Body of pancreas (tissue), 4 donors: Measurements from ENCODE around the gene CHN2. TPM values are rescaled to one million over a fixed set of nuclear protein-coding genes. Genes with fewer than 3 reads are reported as not detected.

ENCODE experiments used
- ATAC-seq: fragments of 150-250 bp; one replicate; pipeline ENCODE4 v1.9.1; 2016
- DNase-seq, 4 donors: peaks; one replicate each; pipeline ENCODE4 v3.0.0-alpha.2; 2019
- H3K27ac ChIP-seq, 4 donors: fragments of 200-600 bp; sonication (generic); 1 replicate in 3 of 4; 2 replicates in 1 of 4; pipeline versions ENCODE4 v1.5.1 to v1.6.1; 2016 to 2019; ENCODE audit warnings: mild to moderate bottlenecking in 1 of 4, mixed read lengths in 1 of 4, moderate library complexity in 1 of 4
- H3K27me3 ChIP-seq, 2 donors: fragments of 200-600 bp; sonication (generic); one replicate each; pipeline ENCODE4 v1.6.0; 2016; ENCODE audit warnings: mild to moderate bottlenecking in 1 of 2
- H3K36me3 ChIP-seq, 2 donors: fragments of 200-600 bp; sonication (generic); replicated peaks in 1 of 2; 2 replicates each; pipeline ENCODE4 v1.5.1; 2016; ENCODE audit warnings: low read depth in 2 of 2; ENCODE audit not compliant: insufficient read depth in 1 of 2
- H3K4me1 ChIP-seq: fragments of 200-600 bp; sonication (generic); one replicate; pipeline ENCODE4 v1.6.0; 2016
- H3K4me3 ChIP-seq, 2 donors: fragments of 200-600 bp; sonication (generic); 1 replicate in 1 of 2; 2 replicates in 1 of 2; pipeline ENCODE4 v1.5.1; 2016 to 2019
- H3K9me3 ChIP-seq, 3 donors: fragments of 200-600 bp; sonication (generic); 1 replicate in 2 of 3; 2 replicates in 1 of 3; pipeline ENCODE4 v1.5.1; 2016
- POLR2A ChIP-seq, 3 donors: fragments of 450-650 bp; IDR thresholded peaks; one replicate each; pipeline ENCODE4 v1.6.1; 2016; ENCODE audit warnings: antibody characterized with exemption in 3 of 3, mild to moderate bottlenecking in 2 of 3
- WGBS, 2 donors: methylation state at CpG; one replicate each; pipeline ENCODE4 v1.1.5; 2017; 5-methylcytosine and 5-hydroxymethylcytosine counted together
- intact Hi-C: fragments of 100-400 bp; cut with DNase I; formaldehyde crosslinking; loops from one replicate; pipeline ENCODE4 v1.15.1; 2023
- total RNA-seq, 2 donors: library from RNA; depleted of rRNA; stranded (reverse); fragments of >200 nt; gene quantifications; one replicate each; pipeline ENCODE4 v1.1.0, GENCODE V29; 2016
- TF ChIP-seq, protein P1 (sequence below), 7 experiments: fragments of 450-650 bp in 4 of 7; fragments of 200-600 bp in 3 of 7; sonication (generic) in 3 of 7; IDR thresholded peaks; one replicate each; pipeline ENCODE4 v1.5.1; 2016 to 2019; ENCODE audit warnings: antibody characterized with exemption in 7 of 7

CHN2 gene
- total RNA-seq, 2 donors from 2014 or later, result 55.7 to 58.6 TPM

DNA sequence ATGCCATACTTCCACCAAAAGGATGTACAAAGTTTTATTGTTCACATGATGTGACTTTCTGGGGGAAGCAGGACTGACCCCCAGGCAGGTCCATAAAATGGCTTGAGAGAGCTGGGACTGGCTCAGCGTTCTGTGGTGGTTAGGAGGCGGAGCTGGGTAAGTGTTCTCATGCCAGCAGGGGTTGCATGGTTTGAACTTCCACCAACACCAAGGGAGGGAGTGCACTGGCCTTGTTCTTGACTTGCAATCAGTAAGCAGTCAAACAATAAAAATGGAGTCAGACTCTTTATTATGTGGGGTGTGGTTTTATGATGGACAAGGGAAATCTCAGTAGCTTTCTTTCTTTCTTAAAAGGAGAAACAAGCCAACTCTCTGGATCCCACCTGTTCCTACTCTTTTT lies 273.6 kb downstream of the CHN2 start:
- Histone ChIP-seq H3K4me1 (peaks cover 8% of the 10 kb centered on the region), H3K36me3 (no peaks in the 10 kb centered on the region), H3K9me3 (no peaks in the 10 kb centered on the region), H3K27me3 (no peaks in the 10 kb centered on the region), H3K4me3 (no peak overlapping the region), H3K27ac (no peak overlapping the region)
- intact Hi-C loops, result no loop called here
- no peak for DNase-seq
- 90 to 94% methylated on average over 2 of the region's 2 CpGs for WGBS, 2 donors
- ATAC-seq, result no peak
- TF ChIP-seq, protein P1, sequence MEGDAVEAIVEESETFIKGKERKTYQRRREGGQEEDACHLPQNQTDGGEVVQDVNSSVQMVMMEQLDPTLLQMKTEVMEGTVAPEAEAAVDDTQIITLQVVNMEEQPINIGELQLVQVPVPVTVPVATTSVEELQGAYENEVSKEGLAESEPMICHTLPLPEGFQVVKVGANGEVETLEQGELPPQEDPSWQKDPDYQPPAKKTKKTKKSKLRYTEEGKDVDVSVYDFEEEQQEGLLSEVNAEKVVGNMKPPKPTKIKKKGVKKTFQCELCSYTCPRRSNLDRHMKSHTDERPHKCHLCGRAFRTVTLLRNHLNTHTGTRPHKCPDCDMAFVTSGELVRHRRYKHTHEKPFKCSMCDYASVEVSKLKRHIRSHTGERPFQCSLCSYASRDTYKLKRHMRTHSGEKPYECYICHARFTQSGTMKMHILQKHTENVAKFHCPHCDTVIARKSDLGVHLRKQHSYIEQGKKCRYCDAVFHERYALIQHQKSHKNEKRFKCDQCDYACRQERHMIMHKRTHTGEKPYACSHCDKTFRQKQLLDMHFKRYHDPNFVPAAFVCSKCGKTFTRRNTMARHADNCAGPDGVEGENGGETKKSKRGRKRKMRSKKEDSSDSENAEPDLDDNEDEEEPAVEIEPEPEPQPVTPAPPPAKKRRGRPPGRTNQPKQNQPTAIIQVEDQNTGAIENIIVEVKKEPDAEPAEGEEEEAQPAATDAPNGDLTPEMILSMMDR (IDR thresholded peaks at IDR 0.05), result no peak
- TF ChIP-seq POLR2A (IDR thresholded peaks at IDR 0.05), result no peak

DNA sequence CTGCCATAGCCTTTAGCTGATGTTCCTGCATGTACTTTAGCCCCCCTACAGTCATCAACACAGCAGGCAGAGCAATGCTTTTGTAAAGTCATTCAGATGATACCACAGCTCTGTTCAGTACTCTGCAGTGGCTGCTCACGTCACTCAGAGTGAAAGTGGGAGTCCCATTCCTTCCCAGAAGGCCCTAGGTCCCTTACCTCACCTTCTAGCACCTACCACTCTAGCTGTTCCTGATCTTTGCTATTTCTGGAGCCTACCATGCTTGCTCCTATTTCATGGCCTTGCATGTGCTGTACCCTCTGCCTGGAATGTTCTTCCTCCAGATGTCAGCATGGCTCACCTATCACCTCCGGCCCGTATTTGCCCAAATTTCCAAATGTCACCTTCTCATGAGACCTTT lies 274.7 kb downstream of the CHN2 start:
- intact Hi-C loops, result no loop called here
- 94 to 97% methylated on average over 3 of the region's 3 CpGs for WGBS, 2 donors
- no peak overlapping the region for H3K4me3 ChIP-seq
- H3K4me1 ChIP-seq, result peaks cover 8% of the 10 kb centered on the region
- TF ChIP-seq POLR2A (IDR thresholded peaks at IDR 0.05), result no peak
- TF ChIP-seq, protein P1 (IDR thresholded peaks at IDR 0.05), result no peak
- no peaks in the 10 kb centered on the region for H3K9me3 ChIP-seq
- H3K27me3 ChIP-seq, result no peaks in the 10 kb centered on the region
- H3K36me3 ChIP-seq, result no peaks in the 10 kb centered on the region
- DNase-seq, result no peak
- H3K27ac ChIP-seq, result no peak overlapping the region
- ATAC-seq, result no peak

DNA sequence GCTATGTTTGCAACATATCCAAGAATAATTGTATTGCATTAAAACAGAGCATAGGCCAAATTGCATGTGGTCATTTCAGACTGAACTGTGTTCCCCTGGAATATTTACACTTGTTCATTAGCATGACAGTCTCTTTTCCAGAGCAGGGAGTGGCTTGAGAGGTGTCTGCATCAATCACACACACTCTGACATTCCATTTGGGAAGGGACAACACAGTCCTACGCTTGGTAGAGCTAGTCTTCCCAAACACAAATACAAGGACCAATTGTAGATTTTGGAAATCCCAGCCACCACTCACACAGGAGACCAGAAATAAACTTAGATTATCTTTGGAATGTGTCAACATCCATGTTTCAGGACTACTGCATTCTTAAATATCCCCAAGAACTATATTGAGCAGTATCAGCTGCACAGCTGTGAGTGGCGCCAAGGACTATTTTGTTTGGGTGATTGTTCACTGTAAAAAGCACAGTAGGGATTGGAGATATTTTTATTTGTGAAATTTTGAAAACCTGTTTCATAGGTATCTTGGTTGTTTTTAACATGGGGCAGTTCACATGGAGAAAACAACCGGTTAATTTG lies 275.5 kb downstream of the CHN2 start:
- no peak overlapping the region for H3K27ac ChIP-seq
- ATAC-seq, result no peak
- intact Hi-C loops, result no loop called here
- no peaks in the 10 kb centered on the region for H3K9me3 ChIP-seq
- no peaks in the 10 kb centered on the region for H3K27me3 ChIP-seq
- no peak overlapping the region for H3K4me3 ChIP-seq
- peaks cover 8% of the 10 kb centered on the region for H3K4me1 ChIP-seq
- no peaks in the 10 kb centered on the region for H3K36me3 ChIP-seq
- 85 to 91% methylated on average over 3 of the region's 3 CpGs for WGBS, 2 donors
- no peak for TF ChIP-seq POLR2A (IDR thresholded peaks at IDR 0.05)
- TF ChIP-seq, protein P1 (IDR thresholded peaks at IDR 0.05), result no peak
- no peak for DNase-seq

DNA sequence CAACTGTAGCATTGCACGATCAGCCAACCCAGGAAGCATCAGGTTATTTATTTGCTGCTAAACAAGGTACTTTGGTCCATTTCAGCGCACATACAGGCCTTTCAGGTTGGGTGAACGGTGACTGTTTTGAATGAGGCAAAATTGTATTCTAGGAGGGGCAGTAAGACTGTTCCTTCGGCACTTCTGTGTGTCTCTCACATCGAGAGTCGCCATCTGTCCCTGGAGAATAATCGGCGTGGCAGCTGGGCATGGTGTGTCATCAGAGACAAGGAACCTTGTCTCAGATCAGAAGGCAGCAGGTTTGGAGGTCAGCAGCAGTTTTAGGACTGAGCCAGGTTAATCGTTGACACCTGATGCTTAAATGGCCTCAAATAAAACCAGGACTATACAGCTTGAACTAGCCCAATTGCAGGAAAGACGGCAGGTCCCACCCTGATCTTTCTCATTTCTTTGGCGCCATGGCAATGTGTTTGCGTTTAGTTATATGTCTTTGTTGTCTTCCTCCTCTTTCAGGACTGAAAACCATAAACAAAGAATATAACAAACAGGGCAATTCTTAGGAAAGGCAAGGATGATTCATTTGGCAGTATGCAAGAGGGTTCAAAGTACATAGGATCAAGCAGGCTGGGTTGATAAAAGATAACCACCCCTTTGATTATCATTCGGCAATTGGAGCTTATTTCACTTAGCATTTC lies 277.0 kb downstream of the CHN2 start:
- ATAC-seq (no peak), DNase-seq (no peak)
- H3K36me3 ChIP-seq, result no peaks in the 10 kb centered on the region
- 80% methylated on average over 13 of the region's 13 CpGs for WGBS, 2 donors
- H3K4me3 ChIP-seq, result no peak overlapping the region
- H3K9me3 ChIP-seq, result no peaks in the 10 kb centered on the region
- intact Hi-C loops, result no loop called here
- TF ChIP-seq, protein P1 (IDR thresholded peaks at IDR 0.05), result no peak
- no peak for TF ChIP-seq POLR2A (IDR thresholded peaks at IDR 0.05)
- no peak overlapping the region for H3K27ac ChIP-seq
- no peaks in the 10 kb centered on the region for H3K4me1 ChIP-seq
- H3K27me3 ChIP-seq, result no peaks in the 10 kb centered on the region

DNA sequence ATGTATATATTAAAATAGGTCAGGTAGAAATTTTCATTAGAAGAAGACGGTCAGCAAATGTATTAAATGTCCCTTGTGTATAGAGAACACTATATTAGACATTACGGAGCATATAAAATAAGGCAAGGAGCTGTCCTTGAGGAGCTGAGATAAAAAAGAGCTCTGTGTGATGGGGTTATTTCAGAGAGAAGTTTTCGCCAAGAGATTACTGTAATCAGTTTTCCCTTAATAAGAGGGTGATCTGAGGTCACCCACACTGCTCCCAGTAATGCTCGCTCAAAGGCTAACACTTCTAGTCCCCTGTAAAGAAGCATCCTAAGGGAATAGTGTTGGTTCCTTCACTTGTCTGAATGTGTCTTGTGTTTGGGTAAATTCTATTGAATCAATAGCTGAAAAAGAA lies 282.3 kb downstream of the CHN2 start:
- WGBS, 2 donors, result 52 to 71% methylated on average over 4 of the region's 4 CpGs
- Histone ChIP-seq H3K36me3 (no peaks in the 10 kb centered on the region), H3K27me3 (no peaks in the 10 kb centered on the region), H3K9me3 (no peaks in the 10 kb centered on the region), H3K27ac (no peak overlapping the region), H3K4me3 (no peak overlapping the region), H3K4me1 (peaks cover 18% of the 10 kb centered on the region)
- no peak for ATAC-seq
- DNase-seq, result no peak
- TF ChIP-seq, protein P1 (IDR thresholded peaks at IDR 0.05), result no peak
- TF ChIP-seq POLR2A (IDR thresholded peaks at IDR 0.05), result no peak
- intact Hi-C loops, result no loop called here
